GM21786 (cell line): Measurements from ENCODE around the gene CMTM6.
A peak's percentile ranks its signal among the peaks of the same experiment; 100 is the strongest.
"Not testable (repeated sequence)": the region's sequence is repeated elsewhere in the genome, so short reads cannot be mapped to it uniquely, and the experiment has no call there.

ENCODE experiments used
- ATAC-seq: cut with Tn5 transposase; IDR thresholded peaks from one replicate; pipeline ENCODE4 v1.9.1; 2021; ENCODE audit not compliant: unreplicated experiment

The CMTM6 gene

GRCh38 chr3:32469151-32469874 is 33.3 kb downstream of the CMTM6 start:
- peak; percentile 38 for ATAC-seq

GRCh38 chr3:32467333-32468070 is 35.1 kb downstream of the CMTM6 start:
- peak; percentile 54 for ATAC-seq

- not testable (repeated sequence) for ATAC-seq
These were observed 35.8 kb downstream of the CMTM6 start for GRCh38 chr3:32466808-32467207.

DNA sequence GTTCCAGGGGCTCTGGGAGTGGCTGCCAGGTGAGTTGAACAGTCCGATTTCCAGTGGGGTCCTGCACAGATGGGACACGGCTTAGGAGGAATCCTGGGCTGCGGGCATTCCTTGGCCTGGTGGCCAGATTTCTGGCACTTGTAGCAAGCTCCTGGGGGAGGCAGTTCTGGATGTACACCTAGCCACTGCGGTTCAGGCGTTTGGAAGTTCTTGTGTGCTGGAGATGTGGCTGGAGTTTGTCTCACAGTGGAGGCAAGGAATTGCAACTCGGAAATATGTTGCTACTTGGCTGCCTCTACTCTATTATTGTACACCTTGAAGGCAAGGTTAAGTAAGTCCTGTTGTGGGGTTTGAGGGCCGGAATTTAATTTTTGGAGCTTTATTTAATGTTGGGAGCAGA is 37.9 kb downstream of the CMTM6 start:
- ATAC-seq: not testable (repeated sequence)

- not testable (repeated sequence) for ATAC-seq
These were observed 39.2 kb downstream of the CMTM6 start for GRCh38 chr3:32463415-32463814.

DNA sequence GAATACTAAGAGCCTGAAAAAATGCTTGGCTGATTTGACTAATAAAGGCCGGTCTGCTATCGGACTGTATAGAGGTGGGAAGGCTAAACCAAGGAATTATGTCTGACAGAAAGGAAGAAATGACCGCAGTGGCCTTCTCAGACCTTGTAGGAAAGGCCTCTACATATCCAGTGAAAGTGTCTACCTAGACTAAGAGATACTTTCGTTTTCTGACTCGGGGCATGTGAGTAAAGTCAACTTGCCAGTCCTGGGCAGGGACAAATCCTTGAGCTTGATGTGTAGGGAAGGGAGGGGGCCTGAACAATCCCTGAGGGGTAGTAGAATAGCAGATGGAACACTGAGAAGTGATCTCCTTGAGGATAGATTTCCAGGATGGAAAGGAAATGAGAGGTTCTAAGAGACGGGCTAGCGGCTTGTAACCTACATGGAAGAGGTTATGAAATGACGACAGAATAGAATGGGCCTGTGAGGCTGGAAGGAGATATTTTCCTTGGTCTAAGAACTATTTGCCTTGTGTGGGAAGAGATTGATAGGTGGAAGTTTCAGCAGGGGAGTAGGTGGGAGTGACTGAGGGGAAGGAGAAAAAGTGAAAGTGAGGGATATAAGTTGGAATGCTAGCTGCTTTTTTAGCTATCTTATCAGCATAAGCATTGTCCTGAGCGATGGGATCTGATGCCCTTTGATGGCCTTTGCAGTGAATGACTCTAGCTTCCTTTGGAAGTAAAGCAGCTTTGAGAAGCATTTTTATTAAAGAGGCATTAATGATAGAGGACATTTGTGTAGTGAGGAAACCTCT is 40.3 kb downstream of the CMTM6 start:
- ATAC-seq: not testable (repeated sequence)

- ATAC-seq: not testable (repeated sequence)
These were observed 41.7 kb downstream of the CMTM6 start for GRCh38 chr3:32460817-32461496.

GRCh38 chr3:32460031-32460749 is 42.5 kb downstream of the CMTM6 start:
- peak; percentile 80 for ATAC-seq

DNA sequence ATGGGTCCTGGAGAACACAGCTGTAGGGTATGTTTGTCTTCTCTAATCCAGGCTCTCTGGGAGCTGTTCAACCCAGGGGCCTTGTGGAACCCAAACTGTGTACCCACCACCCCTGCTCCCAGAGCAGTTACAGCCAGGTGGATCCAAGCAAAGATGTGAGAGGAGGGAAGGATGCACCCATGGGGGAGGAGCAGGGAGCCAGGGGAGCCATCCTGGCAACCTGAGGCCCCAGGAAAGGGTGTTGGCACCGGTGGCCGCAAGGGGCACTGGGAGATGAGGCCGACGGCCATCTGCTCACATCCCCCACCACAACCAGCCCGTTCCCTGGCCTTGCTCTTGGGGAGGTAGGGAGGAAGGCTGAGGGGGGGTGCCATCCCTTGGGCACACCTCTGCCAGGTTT is 43.2 kb downstream of the CMTM6 start:
- ATAC-seq: no peak

GRCh38 chr3:32457971-32458471 is 44.6 kb downstream of the CMTM6 start:
- ATAC-seq: peak; percentile 37

GRCh38 chr3:32456429-32457130 is 46.1 kb downstream of the CMTM6 start:
- ATAC-seq: no peak

GRCh38 chr3:32455609-32456428 is 46.8 kb downstream of the CMTM6 start:
- peak; percentile 26 for ATAC-seq

DNA sequence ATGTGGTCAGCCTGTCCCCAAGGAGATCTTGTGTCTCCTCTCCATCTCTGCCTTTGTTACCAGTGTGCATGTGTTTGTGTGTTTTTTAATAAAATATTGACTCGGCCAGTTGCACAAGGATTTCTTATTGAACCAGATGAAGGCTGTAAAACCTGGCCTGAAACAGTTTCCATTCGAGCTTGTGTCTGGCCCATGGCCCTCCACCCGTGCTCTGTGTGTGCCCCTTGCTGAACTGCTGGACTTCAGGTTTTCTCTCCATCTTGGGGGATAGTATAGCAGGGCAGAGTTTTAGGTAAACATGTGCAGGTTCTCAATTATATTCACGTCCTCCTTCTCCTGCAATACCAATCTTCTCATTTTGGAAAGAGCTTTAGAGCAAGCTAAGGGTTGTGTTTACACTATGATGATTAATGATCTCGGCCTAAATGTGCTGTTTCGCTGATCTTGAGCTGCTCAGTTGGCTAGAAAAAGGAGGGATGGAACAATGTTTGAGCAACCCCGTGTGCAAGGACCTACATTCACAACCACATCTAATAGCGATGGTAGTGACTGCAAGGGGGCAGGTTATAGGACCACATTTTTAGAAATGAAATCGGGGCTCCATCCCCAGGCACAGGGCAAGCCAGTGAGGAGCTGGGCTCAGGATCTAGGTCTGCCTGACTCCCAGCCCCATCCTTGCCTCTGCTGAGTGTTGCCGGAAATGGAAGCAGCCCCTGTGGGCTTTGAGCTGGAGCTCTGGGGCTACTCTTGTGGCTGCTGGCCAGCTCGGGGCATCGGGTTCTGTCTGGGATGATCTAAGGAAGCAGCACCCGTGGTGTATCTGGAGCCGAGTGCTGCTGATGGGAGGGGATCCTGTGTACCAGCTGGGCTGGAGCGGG is 47.7 kb downstream of the CMTM6 start:
- ATAC-seq: no peak

- no peak for ATAC-seq
These were observed 48.5 kb downstream of the CMTM6 start for GRCh38 chr3:32454111-32454510.

GRCh38 chr3:32453346-32453745 is 49.3 kb downstream of the CMTM6 start:
- ATAC-seq: no peak

GRCh38 chr3:32452009-32452408 is 50.6 kb downstream of the CMTM6 start:
- ATAC-seq: no peak

DNA sequence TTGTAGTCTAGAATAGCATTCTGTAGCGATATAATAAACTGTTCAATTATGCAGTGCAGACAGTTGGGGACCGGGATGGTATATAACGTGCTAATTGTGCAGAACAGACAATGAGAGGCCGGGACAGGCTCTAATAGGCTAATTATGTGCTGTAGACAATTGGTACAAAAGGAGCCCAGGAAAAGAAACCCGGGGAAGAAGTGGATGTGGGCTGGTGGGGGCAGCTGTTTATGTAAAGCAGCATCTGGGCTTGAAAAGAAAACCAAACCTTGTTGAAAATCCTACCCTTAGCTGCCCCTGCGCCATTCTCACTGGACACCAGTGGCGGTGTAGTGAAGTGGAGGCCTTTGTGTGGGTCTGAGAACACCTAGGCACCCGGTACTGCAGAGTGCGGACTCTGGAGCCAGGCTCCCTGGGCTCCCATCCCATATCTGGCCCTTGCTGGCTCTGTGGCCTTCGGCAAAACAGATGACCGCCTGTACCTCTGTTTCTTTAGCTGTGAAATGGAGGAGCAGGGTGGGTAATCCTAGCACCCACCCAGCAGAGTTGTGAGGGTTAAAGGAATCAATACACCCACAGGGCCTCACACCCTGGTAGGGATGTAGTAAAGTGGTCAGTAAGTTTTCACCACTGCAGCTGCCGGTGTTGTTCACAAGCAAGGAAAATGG is 51.5 kb downstream of the CMTM6 start:
- no peak for ATAC-seq
